ENCODE data around the gene CDON. TPM values are rescaled to one million over a fixed set of nuclear protein-coding genes. Genes with fewer than 3 reads are reported as not detected.

CDON gene
- total and polyA plus RNA-seq, 2 donors (not counting 3 experiments of a cell fraction or from before 2014, with no cell fraction given) = 1.6 to 3.8 TPM

- H3K4me2 ChIP-seq (ENCODE audit: insufficient read depth, low read length) = no peak overlapping the region
- POLR2A ChIA-PET = no interaction called here
- no peaks in the 10 kb centered on the region for H3K9me1 ChIP-seq (replicated peaks; ENCODE audit: control insufficient read depth, extremely low read depth, insufficient read depth, low read length)
- H3K27me3 ChIP-seq (ENCODE audit: control insufficient read depth in 2 of 2, insufficient read depth in 2 of 2, low read length in 2 of 2) = peaks cover 0 to 2% of the 10 kb centered on the region in 2 experiments
- BruUV-seq (replicated peaks) = no TSS peak
- TF ChIP-seq, protein P1, sequence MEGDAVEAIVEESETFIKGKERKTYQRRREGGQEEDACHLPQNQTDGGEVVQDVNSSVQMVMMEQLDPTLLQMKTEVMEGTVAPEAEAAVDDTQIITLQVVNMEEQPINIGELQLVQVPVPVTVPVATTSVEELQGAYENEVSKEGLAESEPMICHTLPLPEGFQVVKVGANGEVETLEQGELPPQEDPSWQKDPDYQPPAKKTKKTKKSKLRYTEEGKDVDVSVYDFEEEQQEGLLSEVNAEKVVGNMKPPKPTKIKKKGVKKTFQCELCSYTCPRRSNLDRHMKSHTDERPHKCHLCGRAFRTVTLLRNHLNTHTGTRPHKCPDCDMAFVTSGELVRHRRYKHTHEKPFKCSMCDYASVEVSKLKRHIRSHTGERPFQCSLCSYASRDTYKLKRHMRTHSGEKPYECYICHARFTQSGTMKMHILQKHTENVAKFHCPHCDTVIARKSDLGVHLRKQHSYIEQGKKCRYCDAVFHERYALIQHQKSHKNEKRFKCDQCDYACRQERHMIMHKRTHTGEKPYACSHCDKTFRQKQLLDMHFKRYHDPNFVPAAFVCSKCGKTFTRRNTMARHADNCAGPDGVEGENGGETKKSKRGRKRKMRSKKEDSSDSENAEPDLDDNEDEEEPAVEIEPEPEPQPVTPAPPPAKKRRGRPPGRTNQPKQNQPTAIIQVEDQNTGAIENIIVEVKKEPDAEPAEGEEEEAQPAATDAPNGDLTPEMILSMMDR (IDR thresholded peaks at IDR 0.05; ENCODE audit: extremely low read depth in 1 of 2, insufficient read depth in 1 of 2, low read depth in 1 of 2, low read length in 2 of 2) = no peak
- TF ChIP-seq, protein P2, sequence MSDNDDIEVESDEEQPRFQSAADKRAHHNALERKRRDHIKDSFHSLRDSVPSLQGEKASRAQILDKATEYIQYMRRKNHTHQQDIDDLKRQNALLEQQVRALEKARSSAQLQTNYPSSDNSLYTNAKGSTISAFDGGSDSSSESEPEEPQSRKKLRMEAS (IDR thresholded peaks at IDR 0.05; ENCODE audit: insufficient read depth, insufficient read length) = no peak
- TF ChIP-seq EZH2 (IDR thresholded peaks at IDR 0.05; ENCODE audit: borderline replicate concordance, low read depth, low read length, severe bottlenecking) (no peak), MYC (IDR thresholded peaks at IDR 0.05; ENCODE audit: low read depth, low read length) (no peak), JUN (IDR thresholded peaks at IDR 0.05; ENCODE audit: borderline replicate concordance, insufficient read depth, insufficient read length, low read depth) (no peak)
- no peaks in the 10 kb centered on the region for H3K9me3 ChIP-seq (replicated peaks; ENCODE audit: control insufficient read depth, insufficient read depth, low read length)
- H2AFZ ChIP-seq (ENCODE audit: low read depth, low read length) = no peak overlapping the region
- H3K27ac ChIP-seq (ENCODE audit: insufficient read depth, low read depth, low read length) = no peak overlapping the region
- H3K79me2 ChIP-seq (ENCODE audit: control insufficient read depth, insufficient read depth, low read length) = no peaks in the 10 kb centered on the region
- CTCF ChIA-PET = interaction anchor here (0.8 to 0.9 kb wide), 2 partner anchors 9 to 261 kb away, joined by 3 to 4 read pairs; no protein-coding TSS in a partner anchor
- no peaks in the 10 kb centered on the region for H3K36me3 ChIP-seq (ENCODE audit: control insufficient read depth in 2 of 2, extremely low read depth in 1 of 2, insufficient read depth in 2 of 2, low read length in 2 of 2)
- DNase-seq (ENCODE audit: low read depth, low spot score) (no peak), FAIRE-seq (no peak)
- dilution Hi-C loops (cut with MboI; ENCODE audit: extremely low pct_ligation_motif_present, low sequenced_read_pairs) (no loop called here), intact Hi-C loops (cut with micrococcal nuclease) (no loop called here)
- no peak overlapping the region for H3K4me3 ChIP-seq (replicated peaks in 1 of 3; ENCODE audit: insufficient read depth in 1 of 3, low read depth in 1 of 3, low read length in 3 of 3)
- H4K20me1 ChIP-seq (replicated peaks; ENCODE audit: control insufficient read depth, extremely low read depth, insufficient read depth, low read length) = no peaks in the 10 kb centered on the region
- no peak overlapping the region for H3K9ac ChIP-seq (replicated peaks; ENCODE audit: extremely low read depth, insufficient read depth, low read length)
- H3K4me1 ChIP-seq (ENCODE audit: control insufficient read depth, extremely low read depth, insufficient read depth, low read length) = no peaks in the 10 kb centered on the region
Observed at GRCh38 chr11:125933030-125933813, 129.4 kb downstream of the CDON start.
